Measurements from ENCODE around the gene NCR1.
"Not testable (repeated sequence)": the region's sequence is repeated elsewhere in the genome, so short reads cannot be mapped to it uniquely, and the experiment has no call there.

The NCR1 gene

GRCh38 chr19:54916822-54917221 lies 10.9 kb downstream of the NCR1 start:
- no peak for DNase-seq

- no peak for DNase-seq
These were observed 12.6 kb downstream of the NCR1 start for GRCh38 chr19:54918499-54918898.

GRCh38 chr19:54919646-54920563 lies 14.0 kb downstream of the NCR1 start:
- DNase-seq: not testable (repeated sequence)

- DNase-seq: no peak
These were observed 15.1 kb downstream of the NCR1 start for GRCh38 chr19:54921082-54921481.

- no peak for DNase-seq
These were observed 17.3 kb downstream of the NCR1 start for GRCh38 chr19:54923276-54923675.

- DNase-seq: no peak
These were observed 22.4 kb downstream of the NCR1 start for GRCh38 chr19:54928299-54928698.

- no peak for DNase-seq
These were observed 32.0 kb downstream of the NCR1 start for GRCh38 chr19:54937926-54938325.

GRCh38 chr19:54938906-54939305 lies 33.0 kb downstream of the NCR1 start:
- DNase-seq: no peak

- not testable (repeated sequence) for DNase-seq
These were observed 33.6 kb downstream of the NCR1 start for GRCh38 chr19:54939538-54939937.

GRCh38 chr19:54943772-54944361 lies 37.9 kb downstream of the NCR1 start:
- not testable (repeated sequence) for DNase-seq

GRCh38 chr19:54947381-54947780 lies 41.4 kb downstream of the NCR1 start, which contains the start of gene NLRP7:
Gene NLRP7, minus strand, starts transcription at chr19:54947530.
- DNase-seq: no peak

GRCh38 chr19:54949412-54949811 lies 43.5 kb downstream of the NCR1 start:
- DNase-seq: no peak

GRCh38 chr19:54950580-54950979 lies 44.6 kb downstream of the NCR1 start:
- DNase-seq: not testable (repeated sequence)

GRCh38 chr19:54952591-54953344 lies 46.8 kb downstream of the NCR1 start:
- no peak for DNase-seq

GRCh38 chr19:54953345-54953713 lies 47.4 kb downstream of the NCR1 start:
- DNase-seq: not testable (repeated sequence)

GRCh38 chr19:54955376-54955775 lies 49.4 kb downstream of the NCR1 start:
- no peak for DNase-seq

GRCh38 chr19:54959840-54960239 lies 53.9 kb downstream of the NCR1 start:
- DNase-seq: no peak
